Ectodermal cell (in vitro differentiated cells): ENCODE results near the gene EEF1AKMT2.

Experiments
- H3K27ac ChIP-seq: 2 replicates; pipeline ENCODE4 v1.7.0; 2013; ENCODE audit warnings: mild to moderate bottlenecking, low read depth, low read length; ENCODE audit not compliant: insufficient read depth, poor library complexity, severe bottlenecking
- H3K27me3 ChIP-seq: 2 replicates; pipeline ENCODE4 v1.7.0; 2013; ENCODE audit warnings: mild to moderate bottlenecking, low read length; ENCODE audit not compliant: insufficient read depth, control insufficient read depth, poor library complexity, severe bottlenecking
- H3K36me3 ChIP-seq: one replicate; pipeline ENCODE4 v1.7.0; 2013; ENCODE audit warnings: low read length; ENCODE audit not compliant: control insufficient read depth, insufficient read depth
- H3K4me1 ChIP-seq: one replicate; pipeline ENCODE4 v1.7.0; 2013; ENCODE audit warnings: low read length; ENCODE audit not compliant: control insufficient read depth, insufficient read depth
- H3K4me3 ChIP-seq: 2 replicates; pipeline ENCODE4 v1.7.0; 2013; ENCODE audit warnings: low read depth, low read length, control low read depth; ENCODE audit not compliant: insufficient read depth
- H3K9me3 ChIP-seq: 2 replicates; pipeline ENCODE4 v1.7.0; 2013; ENCODE audit warnings: mild to moderate bottlenecking, low read length, moderate library complexity; ENCODE audit not compliant: control insufficient read depth
- WGBS, 2 experiments: methylation state at CpG; one replicate each; pipeline ENCODE4 v1.1.7; 2013; ENCODE audit warnings: missing lambda C conversion rate in 2 of 2; 5-methylcytosine and 5-hydroxymethylcytosine counted together

EEF1AKMT2 gene

GRCh38 chr10:124712704-124713407, 78.8 kb downstream of the EEF1AKMT2 start:
- Histone ChIP-seq H3K36me3 (no peaks in the 10 kb centered on the region), H3K27ac (no peak overlapping the region), H3K27me3 (no peaks in the 10 kb centered on the region), H3K9me3 (no peaks in the 10 kb centered on the region), H3K4me1 (peaks cover 16% of the 10 kb centered on the region), H3K4me3 (no peak overlapping the region)
- 91 to 92% methylated on average over 5 of the region's 5 CpGs for WGBS, 2 experiments

GRCh38 chr10:124711145-124711544, 80.5 kb downstream of the EEF1AKMT2 start:
- H3K36me3 ChIP-seq = peaks cover under 1% of the 10 kb centered on the region
- peaks cover 19% of the 10 kb centered on the region for H3K4me1 ChIP-seq
- no peaks in the 10 kb centered on the region for H3K27me3 ChIP-seq
- H3K9me3 ChIP-seq = no peaks in the 10 kb centered on the region
- no peak overlapping the region for H3K27ac ChIP-seq
- WGBS, 2 experiments = 82 to 83% methylated on average over 5 to 7 of the region's 7 CpGs
- no peak overlapping the region for H3K4me3 ChIP-seq

GRCh38 chr10:124710266-124710881, 81.3 kb downstream of the EEF1AKMT2 start:
- no peaks in the 10 kb centered on the region for H3K9me3 ChIP-seq
- WGBS, 2 experiments = 87% methylated on average over 14 of the region's 14 CpGs
- peaks cover 3% of the 10 kb centered on the region for H3K36me3 ChIP-seq
- no peak overlapping the region for H3K4me3 ChIP-seq
- H3K27me3 ChIP-seq = no peaks in the 10 kb centered on the region
- H3K27ac ChIP-seq = no peak overlapping the region
- H3K4me1 ChIP-seq = peaks cover 19% of the 10 kb centered on the region

- 95% methylated on average over 10 of the region's 10 CpGs for WGBS, 2 experiments
- Histone ChIP-seq H3K4me3 (no peak overlapping the region), H3K4me1 (peaks cover 19% of the 10 kb centered on the region), H3K9me3 (no peaks in the 10 kb centered on the region), H3K27ac (no peak overlapping the region), H3K36me3 (peaks cover 3% of the 10 kb centered on the region), H3K27me3 (no peaks in the 10 kb centered on the region)
Measured at GRCh38 chr10:124709861-124710260, 81.8 kb downstream of the EEF1AKMT2 start.

GRCh38 chr10:124708922-124709520, 82.7 kb downstream of the EEF1AKMT2 start:
- WGBS, 2 experiments = 62 to 63% methylated on average over 11 of the region's 11 CpGs
- H3K9me3 ChIP-seq = no peaks in the 10 kb centered on the region
- H3K4me1 ChIP-seq = peaks cover 19% of the 10 kb centered on the region
- H3K4me3 ChIP-seq = no peak overlapping the region
- H3K27me3 ChIP-seq = no peaks in the 10 kb centered on the region
- H3K36me3 ChIP-seq = peaks cover 3% of the 10 kb centered on the region
- H3K27ac ChIP-seq = peak overlapping the region; percentile 37

GRCh38 chr10:124708246-124708779, 83.4 kb downstream of the EEF1AKMT2 start:
- Histone ChIP-seq H3K9me3 (no peaks in the 10 kb centered on the region), H3K4me1 (peaks cover 19% of the 10 kb centered on the region), H3K27me3 (no peaks in the 10 kb centered on the region), H3K27ac (peak overlapping the region; percentile 37), H3K36me3 (peaks cover 3% of the 10 kb centered on the region), H3K4me3 (no peak overlapping the region)
- WGBS, 2 experiments = 66 to 73% methylated on average over 9 of the region's 9 CpGs
